Measurements from ENCODE around the gene CA10.

CA10 gene

GRCh38 chr17:52047086-52047485 lies 111.4 kb downstream of the CA10 start:
- no peak for DNase-seq (ENCODE audit: low read depth)

- DNase-seq (ENCODE audit: low read depth): no peak
These were observed 117.3 kb downstream of the CA10 start for GRCh38 chr17:52041123-52041617.

GRCh38 chr17:52036416-52036815 lies 122.1 kb downstream of the CA10 start:
- DNase-seq (ENCODE audit: low read depth): no peak

- DNase-seq (ENCODE audit: low read depth): no peak
These were observed 123.1 kb downstream of the CA10 start for GRCh38 chr17:52035336-52035915.

- DNase-seq (ENCODE audit: low read depth): no peak
These were observed 126.1 kb downstream of the CA10 start for GRCh38 chr17:52032454-52032853.

- no peak for DNase-seq (ENCODE audit: low read depth)
These were observed 128.5 kb downstream of the CA10 start for GRCh38 chr17:52030052-52030451.

GRCh38 chr17:52027620-52028295 lies 130.8 kb downstream of the CA10 start:
- no peak for DNase-seq (ENCODE audit: low read depth)

GRCh38 chr17:52027081-52027480 lies 131.4 kb downstream of the CA10 start:
- DNase-seq (ENCODE audit: low read depth): no peak

- DNase-seq (ENCODE audit: low read depth): no peak
These were observed 132.4 kb downstream of the CA10 start for GRCh38 chr17:52026075-52026474.

GRCh38 chr17:52025236-52025635 lies 133.3 kb downstream of the CA10 start:
- no peak for DNase-seq (ENCODE audit: low read depth)

- no peak for DNase-seq (ENCODE audit: low read depth)
These were observed 134.1 kb downstream of the CA10 start for GRCh38 chr17:52024300-52024870.

GRCh38 chr17:52011064-52011463 lies 147.4 kb downstream of the CA10 start:
- DNase-seq (ENCODE audit: low read depth): no peak

- DNase-seq (ENCODE audit: low read depth): no peak
These were observed 158.9 kb downstream of the CA10 start for GRCh38 chr17:51999654-52000053.

- no peak for DNase-seq (ENCODE audit: low read depth)
These were observed 160.8 kb downstream of the CA10 start for GRCh38 chr17:51997723-51998122.

GRCh38 chr17:51995797-51996403 lies 162.6 kb downstream of the CA10 start:
- no peak for DNase-seq (ENCODE audit: low read depth)

GRCh38 chr17:51992864-51993416 lies 165.6 kb downstream of the CA10 start:
- no peak for DNase-seq (ENCODE audit: low read depth)

- no peak for DNase-seq (ENCODE audit: low read depth)
These were observed 187.4 kb downstream of the CA10 start for GRCh38 chr17:51971121-51971520.

GRCh38 chr17:51961689-51962088 lies 196.8 kb downstream of the CA10 start:
- DNase-seq (ENCODE audit: low read depth): no peak

- no peak for DNase-seq (ENCODE audit: low read depth)
These were observed 200.7 kb downstream of the CA10 start for GRCh38 chr17:51957786-51958185.

- no peak for DNase-seq (ENCODE audit: low read depth)
These were observed 203.3 kb downstream of the CA10 start for GRCh38 chr17:51955245-51955644.

GRCh38 chr17:51954232-51954765 lies 204.2 kb downstream of the CA10 start:
- DNase-seq (ENCODE audit: low read depth): no peak

GRCh38 chr17:51951741-51952140 lies 206.8 kb downstream of the CA10 start:
- DNase-seq (ENCODE audit: low read depth): no peak

- no peak for DNase-seq (ENCODE audit: low read depth)
These were observed 210.4 kb downstream of the CA10 start for GRCh38 chr17:51948128-51948527.
